Kidney epithelial cell (primary cell): ENCODE data around the gene UPP2. TPM values are rescaled to one million over a fixed set of nuclear protein-coding genes. Genes with fewer than 3 reads are reported as not detected.

ENCODE experiments used
- DNase-seq: peaks from one replicate; pipeline ENCODE4 v3.0.0-alpha.2; 2010; ENCODE audit warnings: low read depth
- H3K27me3 ChIP-seq: 2 replicates; pipeline ENCODE4 v1.6.0; 2011; ENCODE audit warnings: low read length; ENCODE audit not compliant: control insufficient read depth, insufficient read depth
- H3K36me3 ChIP-seq: 2 replicates; pipeline ENCODE4 v1.5.1; 2011; ENCODE audit warnings: low read length; ENCODE audit not compliant: control insufficient read depth, insufficient read depth
- H3K4me3 ChIP-seq: 2 replicates; pipeline ENCODE4 v1.5.1; 2011; ENCODE audit warnings: low read depth, mild to moderate bottlenecking, control low read depth, low read length
- total RNA-seq: library from RNA; depleted of rRNA; stranded (reverse); fragments of >200 nt; gene quantifications from 2 replicates; pipeline ENCODE4 v1.2.3, GENCODE V29; 2015
- TF ChIP-seq, protein P1 (sequence below): IDR thresholded peaks from 2 replicates; pipeline ENCODE4 v1.5.1; 2011; ENCODE audit warnings: mild to moderate bottlenecking, moderate library complexity, low read length, control low read depth, inconsistent platforms; ENCODE audit not compliant: insufficient read depth, poor library complexity, severe bottlenecking

The UPP2 gene
- total RNA-seq, 1 donor from 2014 or later = not detected

DNA sequence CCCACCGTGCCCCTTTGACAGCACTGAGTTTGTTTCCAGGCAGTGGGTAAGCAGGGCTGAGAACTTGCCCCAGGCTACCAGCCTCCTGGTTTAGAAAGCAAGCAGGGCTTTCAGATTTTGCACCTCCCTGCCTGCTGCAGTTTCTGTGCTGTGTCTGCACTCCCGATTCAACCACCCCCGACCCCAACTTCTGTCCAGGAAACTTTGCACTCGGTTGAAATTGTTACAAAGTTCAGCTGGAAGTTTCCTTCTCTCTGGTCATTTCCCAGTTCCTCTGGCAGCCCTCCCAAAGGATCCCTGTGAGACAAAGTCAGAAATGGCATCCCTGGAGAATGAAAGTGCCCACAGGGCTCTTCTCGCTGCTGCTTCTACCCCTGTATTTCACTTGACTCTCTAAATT is 12.4 kb upstream of the UPP2 start:
- TF ChIP-seq, protein P1, sequence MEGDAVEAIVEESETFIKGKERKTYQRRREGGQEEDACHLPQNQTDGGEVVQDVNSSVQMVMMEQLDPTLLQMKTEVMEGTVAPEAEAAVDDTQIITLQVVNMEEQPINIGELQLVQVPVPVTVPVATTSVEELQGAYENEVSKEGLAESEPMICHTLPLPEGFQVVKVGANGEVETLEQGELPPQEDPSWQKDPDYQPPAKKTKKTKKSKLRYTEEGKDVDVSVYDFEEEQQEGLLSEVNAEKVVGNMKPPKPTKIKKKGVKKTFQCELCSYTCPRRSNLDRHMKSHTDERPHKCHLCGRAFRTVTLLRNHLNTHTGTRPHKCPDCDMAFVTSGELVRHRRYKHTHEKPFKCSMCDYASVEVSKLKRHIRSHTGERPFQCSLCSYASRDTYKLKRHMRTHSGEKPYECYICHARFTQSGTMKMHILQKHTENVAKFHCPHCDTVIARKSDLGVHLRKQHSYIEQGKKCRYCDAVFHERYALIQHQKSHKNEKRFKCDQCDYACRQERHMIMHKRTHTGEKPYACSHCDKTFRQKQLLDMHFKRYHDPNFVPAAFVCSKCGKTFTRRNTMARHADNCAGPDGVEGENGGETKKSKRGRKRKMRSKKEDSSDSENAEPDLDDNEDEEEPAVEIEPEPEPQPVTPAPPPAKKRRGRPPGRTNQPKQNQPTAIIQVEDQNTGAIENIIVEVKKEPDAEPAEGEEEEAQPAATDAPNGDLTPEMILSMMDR = no peak
- Histone ChIP-seq H3K27me3 (no peaks in the 10 kb centered on the region), H3K4me3 (no peak overlapping the region), H3K36me3 (no peaks in the 10 kb centered on the region)
- no peak for DNase-seq

DNA sequence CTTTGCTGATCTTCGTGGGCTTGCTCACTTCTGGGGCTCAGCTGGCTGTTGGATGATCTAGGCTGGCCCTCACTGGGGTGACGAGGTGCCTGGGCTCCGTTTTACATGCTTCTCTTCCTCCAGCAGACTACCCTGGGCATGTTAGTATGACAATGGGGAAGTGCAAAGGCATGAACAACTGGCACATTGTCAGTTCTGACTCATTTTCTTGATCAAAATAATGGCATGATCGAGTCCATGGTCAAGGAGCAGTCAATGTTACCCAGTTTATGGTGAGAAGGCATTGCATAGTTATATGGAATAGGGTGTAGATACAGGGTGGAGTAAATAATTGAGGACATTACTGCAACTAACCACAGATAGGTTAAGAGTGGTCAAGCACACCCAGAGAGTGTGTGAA is 10.0 kb upstream of the UPP2 start:
- TF ChIP-seq, protein P1 = no peak
- H3K27me3 ChIP-seq = no peaks in the 10 kb centered on the region
- H3K36me3 ChIP-seq = no peaks in the 10 kb centered on the region
- H3K4me3 ChIP-seq = no peak overlapping the region
- no peak for DNase-seq

DNA sequence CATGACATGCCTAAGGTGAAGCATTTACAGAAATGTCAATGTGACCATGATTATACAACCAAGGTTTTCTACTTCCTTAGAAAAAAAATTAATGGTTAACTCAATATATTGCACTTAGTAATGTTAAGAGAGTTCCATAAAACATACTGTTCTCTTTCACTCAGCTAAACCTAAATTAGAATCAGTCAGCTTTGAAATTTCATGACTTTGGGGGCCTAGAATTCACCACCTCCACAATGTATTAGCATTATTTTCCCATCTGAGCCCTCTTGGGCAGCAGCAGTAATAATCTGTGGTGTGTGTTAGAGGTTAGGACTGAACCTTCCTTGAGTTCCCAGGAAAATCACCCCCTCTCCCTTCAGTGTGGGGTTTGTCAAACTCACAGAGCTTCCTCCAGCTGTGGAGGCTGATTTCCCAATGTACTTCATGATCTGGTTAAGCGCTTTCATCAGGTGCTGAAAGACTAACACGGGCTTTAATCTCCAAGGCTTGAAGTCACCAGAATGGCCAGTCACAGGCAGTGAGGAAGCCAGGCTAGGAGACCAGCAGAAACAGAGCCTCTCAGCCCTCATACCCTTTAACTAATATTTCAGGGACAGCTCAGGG is 7.1 kb upstream of the UPP2 start:
- H3K4me3 ChIP-seq = no peak overlapping the region
- H3K36me3 ChIP-seq = no peaks in the 10 kb centered on the region
- H3K27me3 ChIP-seq = no peaks in the 10 kb centered on the region
- peak; percentile 56 for DNase-seq
- TF ChIP-seq, protein P1 = no peak

DNA sequence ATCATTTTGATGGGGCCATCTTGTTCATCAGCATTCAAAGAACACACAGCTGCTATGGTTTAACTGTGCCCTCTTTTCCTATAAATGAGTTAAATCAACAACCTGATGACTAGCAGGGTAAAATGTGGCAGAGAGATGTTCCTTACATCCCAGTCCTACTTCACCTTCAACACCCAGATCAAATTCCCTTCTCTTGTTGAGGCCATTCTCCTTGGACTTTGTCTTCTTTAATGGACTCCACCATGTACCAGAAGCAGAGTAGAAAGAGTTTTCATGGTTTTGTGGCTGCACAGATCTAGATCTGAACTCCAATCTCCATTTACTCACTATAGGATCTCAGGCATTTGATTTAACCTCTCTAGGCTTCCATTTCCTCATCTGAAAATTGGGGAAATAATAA is 6.4 kb upstream of the UPP2 start:
- no peaks in the 10 kb centered on the region for H3K27me3 ChIP-seq
- no peak for DNase-seq
- no peaks in the 10 kb centered on the region for H3K36me3 ChIP-seq
- no peak overlapping the region for H3K4me3 ChIP-seq
- TF ChIP-seq, protein P1 = no peak

DNA sequence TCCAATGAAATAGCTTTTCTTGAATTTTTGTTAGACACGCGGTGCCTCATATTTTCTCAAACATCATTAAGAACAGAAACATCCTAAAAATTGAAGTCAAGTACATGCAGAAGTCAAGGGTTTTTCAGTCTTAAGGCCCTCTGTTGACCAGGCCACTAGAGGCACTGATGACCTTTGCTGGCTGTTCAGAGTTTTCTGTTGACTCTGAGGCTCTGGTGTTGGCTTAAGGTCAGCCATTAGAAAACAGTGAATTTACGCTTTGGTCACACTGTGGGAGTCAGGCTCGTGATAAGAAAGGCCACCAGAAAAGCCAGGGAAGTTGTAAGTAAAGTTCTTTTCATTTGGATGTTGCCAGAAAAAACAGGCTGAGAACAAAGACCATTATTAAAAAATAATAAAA is 5.8 kb upstream of the UPP2 start:
- Histone ChIP-seq H3K36me3 (no peaks in the 10 kb centered on the region), H3K4me3 (no peak overlapping the region), H3K27me3 (no peaks in the 10 kb centered on the region)
- TF ChIP-seq, protein P1 = no peak
- no peak for DNase-seq

DNA sequence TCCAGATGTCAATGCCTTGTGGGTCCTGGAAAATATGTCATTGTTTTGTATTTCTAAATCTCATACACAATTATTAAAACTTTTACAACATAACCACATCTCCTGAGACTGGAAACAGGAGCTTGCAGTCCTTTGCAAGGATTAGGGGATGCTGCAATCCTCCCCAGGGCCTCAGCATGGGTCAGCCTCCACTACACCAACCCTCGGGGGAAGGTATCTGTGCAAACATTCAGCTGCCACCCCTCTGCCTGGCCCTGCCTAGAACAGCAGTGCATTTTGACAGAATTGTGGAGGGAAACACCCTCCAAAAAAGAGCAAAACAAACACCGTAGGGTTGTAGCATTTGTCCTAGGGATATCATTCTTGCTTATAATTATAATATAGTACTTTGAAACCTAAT is 4.2 kb upstream of the UPP2 start:
- DNase-seq = no peak
- Histone ChIP-seq H3K36me3 (no peaks in the 10 kb centered on the region), H3K4me3 (no peak overlapping the region), H3K27me3 (no peaks in the 10 kb centered on the region)
- TF ChIP-seq, protein P1 = no peak
